GM21526 (cell line): ENCODE results near the gene GPR65.
"Not testable (repeated sequence)": the region's sequence is repeated elsewhere in the genome, so short reads cannot be mapped to it uniquely, and the experiment has no call there.

Source experiments
- ATAC-seq: cut with Tn5 transposase; IDR thresholded peaks from one replicate; pipeline ENCODE4 v1.9.1; 2021; ENCODE audit warnings: moderate library complexity; ENCODE audit not compliant: unreplicated experiment, low FRiP score

Gene GPR65

DNA sequence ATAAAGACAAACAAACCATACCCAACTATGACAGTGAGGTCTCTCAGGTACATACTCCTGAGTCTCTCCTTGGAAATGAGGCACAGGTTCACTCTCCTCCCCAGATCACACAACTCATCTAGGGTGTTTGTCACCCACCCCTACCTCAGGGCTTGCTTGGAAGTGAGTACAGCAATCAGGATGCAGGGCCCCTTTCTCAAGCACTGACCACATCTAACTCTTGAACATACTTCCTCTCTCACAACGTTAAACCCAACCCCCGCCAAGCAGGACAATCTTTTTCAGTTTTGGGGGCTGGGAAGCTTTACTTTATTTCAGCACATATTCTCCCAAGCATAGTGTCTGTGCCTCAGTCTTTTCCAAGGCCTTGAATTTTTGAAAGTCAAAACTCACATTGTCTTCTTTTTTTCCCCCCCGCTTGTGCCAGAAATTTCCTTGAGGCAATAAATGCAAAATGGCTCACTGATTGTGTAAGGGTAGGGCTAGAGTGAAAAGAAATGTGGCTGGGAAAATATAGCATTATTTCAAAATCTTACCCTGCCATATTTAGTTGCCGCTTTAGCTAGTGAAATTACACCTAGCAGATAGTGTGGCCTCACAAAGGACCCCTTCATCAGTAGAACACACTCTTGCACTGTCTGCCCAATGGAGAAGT lies 2.4 kb upstream of the GPR65 start:
- no peak for ATAC-seq

DNA sequence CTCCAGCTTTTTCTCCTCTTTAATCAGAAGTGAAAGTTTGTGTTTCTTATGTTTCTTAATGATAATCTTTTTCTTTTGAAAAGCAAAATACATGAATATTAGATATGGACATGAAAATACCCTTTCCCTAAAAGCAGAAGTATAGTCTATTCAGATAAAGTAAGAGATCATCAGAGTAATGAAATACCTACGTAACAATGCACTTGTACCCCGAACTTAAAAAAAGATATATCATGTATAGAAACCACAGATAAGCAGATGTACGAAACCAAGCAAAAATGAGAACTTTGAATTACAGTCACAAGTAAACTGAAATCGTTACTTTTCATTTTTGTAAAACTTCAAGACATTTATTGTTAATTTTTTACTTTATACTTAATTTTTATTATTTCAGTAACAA lies 1.5 kb upstream of the GPR65 start:
- ATAC-seq, result no peak

DNA sequence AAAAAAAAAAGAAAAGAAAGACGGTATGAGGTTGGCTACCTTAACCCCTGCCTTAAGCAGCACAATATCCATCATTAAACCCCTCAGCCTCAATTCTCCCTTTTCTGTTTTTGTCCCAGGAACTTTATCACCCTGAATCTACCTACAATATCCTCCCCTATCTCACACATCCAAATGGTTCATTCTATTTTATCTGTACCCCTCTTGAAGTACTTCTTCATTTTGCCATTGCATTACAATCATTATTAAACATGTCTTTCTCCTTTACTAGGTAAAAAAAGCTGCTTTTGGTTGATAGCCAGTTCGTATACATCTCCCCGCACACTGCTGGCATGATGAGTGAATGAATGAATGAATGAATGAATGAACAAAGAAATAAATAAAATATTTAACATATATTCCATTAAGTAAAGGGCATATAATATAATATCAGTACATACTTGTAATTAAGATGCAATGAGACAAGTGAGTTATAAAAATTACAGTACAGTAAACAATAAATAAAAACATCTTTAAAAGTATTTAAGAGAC lies 364 bp upstream of the GPR65 start:
- ATAC-seq, result no peak

DNA sequence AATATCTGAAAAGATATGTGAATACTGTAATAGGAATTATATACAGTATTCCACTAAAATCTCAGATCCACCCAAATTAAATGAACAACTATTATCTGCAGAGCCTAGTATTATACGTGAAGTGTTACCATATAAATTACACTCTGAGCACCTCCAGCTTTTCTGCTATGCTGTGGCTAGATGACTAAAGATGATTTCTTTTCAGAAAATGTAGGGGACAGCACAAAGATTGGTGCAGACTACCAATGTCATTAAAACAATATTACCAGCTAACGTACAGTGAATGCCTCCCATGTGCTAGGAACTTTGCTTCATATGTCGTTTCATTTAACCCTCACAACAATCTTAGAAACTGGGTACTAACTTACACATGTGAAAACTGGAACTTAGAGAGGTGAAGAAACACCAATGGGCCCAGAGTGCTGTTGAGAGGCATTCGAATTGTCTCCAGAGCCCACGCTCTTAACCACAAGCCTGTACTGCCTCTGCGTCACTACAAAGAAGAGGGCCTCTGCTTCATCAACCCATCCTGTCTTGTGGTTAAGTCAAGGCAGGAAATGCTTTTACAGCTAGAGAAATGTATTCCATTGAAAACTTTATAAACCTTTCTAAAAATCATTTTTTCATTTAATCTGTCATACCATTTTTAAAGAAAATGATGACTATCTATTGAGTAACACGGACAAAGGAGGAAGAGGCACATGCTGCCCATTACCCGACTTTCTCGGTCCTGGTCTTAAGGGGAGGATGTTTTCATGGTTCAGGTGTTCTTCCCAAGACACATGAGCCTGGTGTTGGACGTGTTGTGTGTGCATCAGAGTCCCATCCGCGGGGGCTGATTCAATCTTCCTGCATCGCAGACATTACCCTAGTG lies 1.3 kb downstream of the GPR65 start:
- peak; percentile 96 for ATAC-seq

DNA sequence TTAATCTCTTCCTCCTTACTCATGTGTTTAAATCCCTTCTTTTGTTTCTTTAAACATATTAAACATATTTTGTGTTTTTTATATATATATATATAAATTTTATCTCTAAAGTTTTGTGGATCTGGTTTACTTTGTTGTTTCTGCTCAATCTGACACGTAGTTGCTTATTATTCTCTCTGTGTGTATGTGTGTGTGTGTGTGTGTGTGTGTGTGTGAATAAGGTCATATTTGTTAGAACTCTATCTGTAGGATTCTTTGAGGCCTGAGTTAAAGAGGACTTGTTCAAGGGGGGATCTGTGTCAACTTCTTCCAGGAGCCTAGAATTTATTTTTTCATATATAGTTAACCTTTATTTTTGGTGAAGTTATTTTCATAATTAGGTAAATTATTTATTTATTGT lies 2.7 kb downstream of the GPR65 start:
- no peak for ATAC-seq

DNA sequence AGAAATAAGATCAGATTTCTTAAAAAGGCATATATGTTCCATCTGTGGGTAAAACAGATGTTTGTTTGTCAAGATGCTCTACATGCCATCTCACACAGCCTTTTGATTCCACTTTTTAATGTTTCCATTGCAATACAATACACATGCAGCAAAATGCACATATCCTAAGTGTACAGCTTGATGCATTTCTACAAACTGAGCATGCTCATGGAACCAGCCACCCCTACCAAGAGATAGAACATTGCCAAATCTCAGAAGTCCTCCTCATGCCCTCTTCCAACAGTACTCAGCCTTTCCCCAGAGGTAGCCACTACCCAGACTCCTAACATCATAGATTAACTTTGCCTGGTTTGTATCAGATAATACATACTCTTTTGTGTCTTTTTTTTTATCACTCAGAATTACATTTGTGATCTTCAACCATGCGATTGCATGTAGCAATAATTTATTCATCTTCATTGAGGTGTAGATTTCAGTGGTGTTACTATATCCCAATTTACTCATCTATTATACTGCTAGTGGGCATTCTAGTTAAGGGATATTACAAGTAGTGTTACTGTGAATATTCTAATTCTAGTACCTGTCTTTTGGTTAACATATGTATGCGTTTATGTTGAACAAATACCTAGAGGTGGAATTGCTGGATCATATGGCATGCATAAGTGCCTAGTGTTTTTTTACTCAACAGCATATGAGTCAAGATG lies 3.3 kb downstream of the GPR65 start:
- ATAC-seq, result no peak

DNA sequence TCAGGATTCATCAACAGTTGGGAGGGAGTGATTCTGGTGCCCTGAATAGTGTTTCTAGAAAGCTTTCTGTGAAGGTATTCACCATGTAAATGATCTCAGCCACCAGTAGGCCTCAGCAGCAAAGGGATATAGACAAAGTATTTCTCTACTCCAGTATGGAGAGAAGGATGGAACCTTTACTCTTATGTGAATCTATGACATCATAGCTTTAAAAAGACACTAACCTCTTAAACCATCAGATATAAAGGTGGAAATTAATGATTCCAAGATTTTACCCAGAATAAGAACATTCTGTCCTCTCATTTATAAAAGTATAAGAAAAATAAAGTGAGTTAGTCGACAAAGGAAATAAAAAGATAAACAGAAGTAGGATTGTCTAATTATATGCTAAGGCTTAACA lies 4.6 kb downstream of the GPR65 start:
- ATAC-seq, result no peak

DNA sequence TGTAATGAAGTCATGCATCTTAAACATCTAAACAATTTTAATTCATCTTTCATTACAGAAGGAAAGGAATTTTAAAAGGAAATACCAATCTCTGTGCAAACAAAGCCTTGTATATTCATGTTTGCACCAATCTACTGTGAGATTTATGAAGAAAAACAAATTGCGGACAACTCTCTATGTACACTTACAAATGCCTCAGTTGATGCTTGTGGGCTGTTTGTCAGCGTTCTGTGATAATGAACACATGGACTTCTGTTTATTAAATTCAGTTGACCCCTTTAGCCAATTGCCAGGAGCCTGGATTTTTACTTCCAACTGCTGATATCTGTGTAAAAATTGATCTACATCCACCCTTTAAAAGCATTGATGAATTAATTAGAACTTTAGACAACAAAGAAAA lies 5.4 kb downstream of the GPR65 start:
- ATAC-seq, result no peak

DNA sequence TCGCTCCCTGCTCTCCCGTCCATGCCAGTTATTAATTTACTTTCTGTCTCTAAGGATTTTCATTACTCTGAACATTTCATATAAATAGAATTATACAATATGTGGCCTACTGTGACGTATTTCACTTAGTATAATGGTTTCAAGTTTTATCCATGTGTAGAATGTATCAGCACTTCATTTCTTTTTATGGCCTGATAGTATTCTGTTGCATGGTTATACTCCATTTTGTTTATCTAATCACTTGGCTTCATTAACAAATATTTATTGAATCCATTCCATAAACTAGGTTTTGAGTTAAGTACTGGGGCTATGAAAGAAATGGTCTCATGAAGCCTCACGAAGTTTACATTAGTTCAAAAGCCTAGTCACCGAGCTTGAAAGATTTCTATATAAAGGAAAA lies 7.6 kb downstream of the GPR65 start:
- ATAC-seq, result no peak

DNA sequence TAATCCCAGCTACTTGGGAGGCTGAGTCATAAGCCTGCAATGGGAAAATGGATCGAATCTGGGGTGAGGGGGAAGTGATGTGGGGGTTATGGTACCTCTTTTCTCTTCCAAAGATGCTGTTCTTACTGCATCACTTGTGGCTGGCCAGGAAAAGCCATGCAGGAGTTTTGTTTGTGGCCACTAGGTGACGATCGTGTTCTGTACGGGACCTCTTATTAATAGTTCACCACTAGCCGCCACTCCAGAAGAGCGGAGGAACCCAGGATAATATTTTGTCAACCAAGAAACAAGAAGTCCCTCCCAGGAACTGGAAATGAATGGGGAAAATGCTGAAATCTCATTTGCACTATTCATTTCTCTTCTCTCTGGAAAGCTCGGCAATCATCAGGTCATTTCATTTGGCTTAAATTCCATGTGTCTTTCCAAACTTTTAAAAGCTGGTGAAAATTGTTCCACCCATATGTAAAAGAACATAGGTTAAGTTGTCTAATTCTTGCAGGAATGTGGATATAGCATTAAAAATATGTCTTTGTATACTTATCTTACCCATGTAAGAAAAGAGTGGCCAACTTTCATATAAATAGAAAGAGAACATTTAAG lies 8.9 kb downstream of the GPR65 start:
- peak; percentile 88 for ATAC-seq

DNA sequence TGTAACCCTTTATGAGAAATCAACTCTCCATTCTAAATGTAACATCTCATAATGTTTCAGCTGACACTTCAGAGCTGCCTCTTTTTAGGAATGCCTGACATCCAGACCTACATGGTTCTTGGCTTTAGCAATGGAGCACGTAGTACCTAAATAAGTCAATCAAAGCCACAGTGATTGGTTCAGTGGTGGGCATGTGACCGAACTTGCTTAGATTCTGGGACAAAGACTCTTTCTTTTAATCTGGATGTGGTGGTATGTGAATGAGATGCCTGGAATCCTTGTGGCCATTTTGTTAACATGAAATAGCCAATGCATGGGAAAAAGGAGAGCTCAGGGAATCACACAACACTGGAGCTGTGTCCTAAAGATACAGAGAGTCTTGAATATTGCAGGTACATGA lies 11.8 kb downstream of the GPR65 start:
- ATAC-seq, result no peak

DNA sequence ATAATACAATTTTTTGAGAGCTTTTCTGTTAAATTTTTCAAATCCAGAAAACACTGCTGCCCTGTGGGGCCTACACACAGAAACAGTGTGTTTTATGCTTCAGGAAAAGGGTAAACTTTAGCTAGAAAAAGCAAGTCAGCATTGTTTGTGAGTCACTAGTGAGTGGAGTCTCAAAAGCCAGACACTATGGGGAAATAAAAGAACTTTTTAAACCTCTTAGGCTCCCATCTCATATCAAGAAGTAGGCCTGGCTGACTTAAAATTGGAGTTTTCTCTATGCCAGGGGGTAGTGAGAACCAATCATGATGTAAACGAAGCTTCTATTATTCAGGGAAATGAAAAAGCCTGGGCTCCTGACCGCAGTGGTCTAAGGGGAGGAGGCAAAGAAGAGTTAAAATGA lies 12.6 kb downstream of the GPR65 start:
- no peak for ATAC-seq

DNA sequence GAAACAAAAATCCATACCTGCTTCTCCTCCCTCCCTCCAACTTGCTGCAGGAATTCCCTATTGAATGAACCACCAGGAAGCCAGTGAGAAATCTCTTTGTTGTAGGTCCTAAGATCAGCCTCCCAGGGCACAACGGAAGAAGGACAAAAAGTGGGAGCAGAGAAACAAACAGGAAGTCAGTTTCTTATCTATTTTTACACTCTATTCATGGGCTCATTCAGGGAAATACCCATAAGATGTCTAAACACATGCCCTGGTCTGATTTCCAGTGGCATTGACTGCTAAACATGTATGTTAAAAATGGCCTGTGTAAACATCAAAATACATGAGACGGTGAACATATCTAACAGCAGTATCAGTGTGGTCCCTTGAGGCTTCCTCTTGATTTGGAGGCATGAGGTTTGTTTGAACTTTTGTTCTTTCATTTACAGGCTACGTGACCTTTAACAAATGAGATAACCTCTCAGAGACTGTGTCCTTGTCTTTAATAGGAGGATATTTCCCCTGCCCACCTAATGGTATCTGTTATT lies 18.8 kb downstream of the GPR65 start:
- ATAC-seq, result no peak

DNA sequence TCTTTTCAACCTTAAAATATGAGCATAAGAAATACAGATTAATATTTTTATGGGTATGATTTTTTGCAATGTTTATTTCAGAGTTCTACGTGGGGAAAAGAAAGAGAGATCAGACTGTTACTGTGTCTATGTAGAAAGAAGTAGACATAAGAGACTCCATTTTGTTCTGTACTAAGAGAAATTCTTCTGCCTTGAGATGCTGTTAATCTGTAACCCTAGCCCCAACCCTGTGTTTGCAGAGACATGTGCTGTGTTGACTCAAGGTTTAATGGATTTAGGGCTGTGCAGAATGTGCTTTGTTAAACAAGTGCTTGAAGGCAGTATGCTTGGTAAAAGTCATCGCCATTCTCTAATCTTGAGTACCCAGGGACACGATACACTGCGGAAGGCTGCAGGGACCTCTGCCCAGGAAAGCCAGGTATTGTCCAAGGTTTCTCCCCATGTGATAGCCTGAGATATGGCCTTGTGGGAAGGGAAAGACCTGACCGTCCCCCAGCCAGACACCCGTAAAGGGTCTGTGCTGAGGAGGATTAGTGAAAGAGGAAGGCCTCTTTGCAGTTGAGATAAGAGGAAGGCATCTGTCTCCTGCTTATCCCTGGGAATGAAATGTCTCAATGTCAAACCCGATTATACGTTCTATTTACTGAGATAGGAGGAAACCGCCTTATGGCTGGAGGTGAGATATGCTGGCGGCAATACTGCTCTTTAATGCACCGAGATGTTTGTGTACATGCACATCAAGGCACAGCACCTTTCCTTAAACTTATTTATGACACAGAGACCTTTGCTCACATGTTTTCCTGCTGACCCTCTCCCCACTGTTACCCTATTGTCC lies 19.5 kb downstream of the GPR65 start:
- not testable (repeated sequence) for ATAC-seq

DNA sequence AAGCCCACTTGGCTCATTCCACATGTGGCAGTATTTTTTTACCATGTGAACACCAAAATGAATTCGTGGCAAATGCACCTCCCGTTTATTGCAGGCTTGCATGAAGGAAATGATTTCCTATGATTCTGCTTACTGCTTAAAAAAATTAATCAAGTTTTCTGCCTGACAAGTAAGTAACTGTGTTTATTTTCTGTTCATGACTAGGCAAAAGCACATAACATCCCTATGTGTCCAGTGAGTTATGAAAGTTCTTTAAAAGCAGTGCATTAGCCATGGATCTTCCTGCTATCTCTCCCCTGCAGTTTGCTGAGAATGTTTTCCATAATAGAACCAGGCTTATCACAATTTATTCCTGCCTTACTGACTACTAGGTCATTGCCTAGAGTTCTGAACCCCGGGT lies 20.4 kb downstream of the GPR65 start:
- ATAC-seq, result no peak

DNA sequence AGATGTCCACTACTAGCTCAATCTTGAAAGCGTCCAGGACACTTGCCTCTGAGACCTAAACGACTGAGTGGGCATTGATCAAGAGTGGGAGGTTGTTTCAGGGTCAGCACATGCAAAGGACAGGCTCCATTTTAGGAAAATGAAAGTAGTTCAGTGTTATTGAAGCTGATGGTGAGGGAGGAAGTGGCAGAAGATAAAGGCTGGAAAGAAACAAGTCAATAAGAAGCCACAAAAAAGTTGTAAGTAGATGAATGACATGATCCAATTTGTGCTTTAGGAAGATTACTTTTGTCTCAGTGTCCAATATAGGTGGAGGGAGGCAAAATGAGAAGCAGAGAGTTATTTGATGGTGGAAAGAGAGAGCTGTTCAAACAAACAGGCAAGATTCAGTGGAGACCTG lies 22.0 kb downstream of the GPR65 start:
- no peak for ATAC-seq

DNA sequence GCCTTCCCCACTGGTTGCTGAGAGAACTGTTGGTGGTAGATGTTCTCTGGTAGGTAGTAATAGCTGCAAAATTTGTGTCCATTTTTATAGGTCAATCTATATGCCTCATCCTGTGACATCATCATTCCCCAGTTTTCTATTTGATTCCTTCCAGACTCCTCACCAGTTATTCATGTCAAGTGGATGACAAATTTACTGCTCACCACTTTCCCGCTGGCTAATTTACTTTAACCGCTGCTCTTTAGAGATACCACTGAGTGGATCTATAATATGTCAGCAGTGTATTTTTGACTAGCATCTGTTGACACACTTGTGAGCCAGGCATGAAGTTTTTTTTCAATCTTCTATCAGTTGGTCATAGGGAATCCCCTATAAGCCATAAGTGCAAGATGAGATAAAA lies 24.6 kb downstream of the GPR65 start:
- no peak for ATAC-seq

DNA sequence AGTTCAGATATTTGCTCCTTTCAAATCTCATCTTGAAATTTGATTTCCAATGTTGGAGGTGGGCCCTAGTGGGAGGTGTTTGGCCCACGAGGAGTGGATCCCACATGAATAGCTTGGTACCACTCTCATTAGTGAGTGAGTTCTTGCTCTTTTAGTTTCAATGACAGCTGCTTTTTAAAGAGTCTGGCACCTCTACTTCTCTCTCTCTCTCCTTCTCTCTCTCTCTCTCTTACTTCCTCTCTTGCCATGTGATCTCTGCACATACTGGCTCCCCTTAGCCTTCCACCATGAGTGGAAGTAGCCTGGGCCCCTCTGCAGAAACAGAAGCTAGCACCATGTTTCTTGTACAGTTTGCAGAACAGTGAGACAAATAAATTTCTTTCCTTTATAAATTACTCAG lies 25.1 kb downstream of the GPR65 start:
- no peak for ATAC-seq

DNA sequence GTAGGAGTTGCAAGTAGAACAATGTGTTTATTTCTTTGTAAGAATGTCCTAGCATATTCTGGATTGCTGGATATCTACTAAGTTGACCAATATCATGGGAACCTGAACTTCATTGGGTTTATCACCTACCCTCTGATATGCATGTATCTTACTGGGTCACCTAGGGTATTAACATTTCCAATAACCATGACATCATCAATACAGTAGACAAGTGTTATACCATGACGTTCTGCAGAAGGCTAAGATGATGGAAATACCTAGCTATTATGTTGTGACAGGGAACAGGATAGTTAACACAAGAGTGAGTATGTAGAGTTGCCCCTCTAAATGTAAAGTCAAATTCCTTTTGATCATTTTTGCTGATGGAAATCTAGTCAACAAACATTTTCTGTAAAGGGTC lies 26.0 kb downstream of the GPR65 start:
- ATAC-seq, result no peak

DNA sequence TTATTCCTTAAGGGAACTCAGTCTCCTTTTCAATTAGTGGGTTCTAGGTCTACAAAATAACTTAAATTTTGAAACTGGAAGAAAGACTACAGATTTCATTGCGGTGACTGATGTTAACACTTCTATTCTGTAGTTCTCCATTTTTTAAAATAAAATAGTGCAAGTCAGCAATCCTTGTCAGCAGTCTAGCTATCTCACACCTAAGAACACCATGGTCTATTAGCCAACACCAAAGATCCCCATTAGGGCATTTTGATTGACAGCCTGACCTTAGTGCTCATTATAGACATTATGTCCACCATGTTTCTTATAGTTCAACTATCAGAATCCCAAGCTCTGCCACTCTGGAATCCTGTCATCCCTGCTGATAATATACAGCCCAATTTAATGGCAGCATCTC lies 27.4 kb downstream of the GPR65 start:
- no peak for ATAC-seq
